ENCODE results near the gene TAGLN.

DNA sequence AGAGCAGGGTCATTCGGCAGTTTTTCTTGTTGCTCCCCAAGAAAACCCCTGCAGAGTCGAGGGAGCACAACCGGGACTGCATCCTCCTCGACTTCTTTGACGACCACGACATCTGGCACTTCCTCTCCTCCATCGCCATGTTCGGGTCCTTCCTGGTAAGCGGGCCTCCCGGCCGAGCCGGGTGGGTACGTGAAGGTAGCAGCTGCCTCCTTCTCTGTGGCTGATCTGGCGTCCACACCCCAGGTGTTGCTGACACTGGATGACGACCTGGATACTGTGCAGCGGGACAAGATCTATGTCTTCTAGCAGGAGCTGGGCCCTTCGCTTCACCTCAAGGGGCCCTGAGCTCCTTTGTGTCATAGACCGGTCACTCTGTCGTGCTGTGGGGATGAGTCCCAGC, 3.4 kb upstream of the TAGLN start:
- TF ChIP-seq, protein P1, sequence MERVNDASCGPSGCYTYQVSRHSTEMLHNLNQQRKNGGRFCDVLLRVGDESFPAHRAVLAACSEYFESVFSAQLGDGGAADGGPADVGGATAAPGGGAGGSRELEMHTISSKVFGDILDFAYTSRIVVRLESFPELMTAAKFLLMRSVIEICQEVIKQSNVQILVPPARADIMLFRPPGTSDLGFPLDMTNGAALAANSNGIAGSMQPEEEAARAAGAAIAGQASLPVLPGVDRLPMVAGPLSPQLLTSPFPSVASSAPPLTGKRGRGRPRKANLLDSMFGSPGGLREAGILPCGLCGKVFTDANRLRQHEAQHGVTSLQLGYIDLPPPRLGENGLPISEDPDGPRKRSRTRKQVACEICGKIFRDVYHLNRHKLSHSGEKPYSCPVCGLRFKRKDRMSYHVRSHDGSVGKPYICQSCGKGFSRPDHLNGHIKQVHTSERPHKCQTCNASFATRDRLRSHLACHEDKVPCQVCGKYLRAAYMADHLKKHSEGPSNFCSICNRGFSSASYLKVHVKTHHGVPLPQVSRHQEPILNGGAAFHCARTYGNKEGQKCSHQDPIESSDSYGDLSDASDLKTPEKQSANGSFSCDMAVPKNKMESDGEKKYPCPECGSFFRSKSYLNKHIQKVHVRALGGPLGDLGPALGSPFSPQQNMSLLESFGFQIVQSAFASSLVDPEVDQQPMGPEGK (CRISPR knock-in tag; IDR thresholded peaks at IDR 0.05; ENCODE audit: borderline replicate concordance) = no peak
- TF ChIP-seq ARNTL (CRISPR knock-in tag; IDR thresholded peaks at IDR 0.05; ENCODE audit: borderline replicate concordance, low read depth) = no peak
- TF ChIP-seq BACH2 (CRISPR knock-in tag; IDR thresholded peaks at IDR 0.05; ENCODE audit: borderline replicate concordance) = no peak
- TF ChIP-seq ZFP3 (CRISPR knock-in tag; IDR thresholded peaks at IDR 0.05) = no peak
- TF ChIP-seq ISL1 (CRISPR knock-in tag; IDR thresholded peaks at IDR 0.05) = no peak
- TF ChIP-seq TCF4 (CRISPR knock-in tag; IDR thresholded peaks at IDR 0.05; ENCODE audit: borderline replicate concordance) = no peak
- TF ChIP-seq, protein P2, sequence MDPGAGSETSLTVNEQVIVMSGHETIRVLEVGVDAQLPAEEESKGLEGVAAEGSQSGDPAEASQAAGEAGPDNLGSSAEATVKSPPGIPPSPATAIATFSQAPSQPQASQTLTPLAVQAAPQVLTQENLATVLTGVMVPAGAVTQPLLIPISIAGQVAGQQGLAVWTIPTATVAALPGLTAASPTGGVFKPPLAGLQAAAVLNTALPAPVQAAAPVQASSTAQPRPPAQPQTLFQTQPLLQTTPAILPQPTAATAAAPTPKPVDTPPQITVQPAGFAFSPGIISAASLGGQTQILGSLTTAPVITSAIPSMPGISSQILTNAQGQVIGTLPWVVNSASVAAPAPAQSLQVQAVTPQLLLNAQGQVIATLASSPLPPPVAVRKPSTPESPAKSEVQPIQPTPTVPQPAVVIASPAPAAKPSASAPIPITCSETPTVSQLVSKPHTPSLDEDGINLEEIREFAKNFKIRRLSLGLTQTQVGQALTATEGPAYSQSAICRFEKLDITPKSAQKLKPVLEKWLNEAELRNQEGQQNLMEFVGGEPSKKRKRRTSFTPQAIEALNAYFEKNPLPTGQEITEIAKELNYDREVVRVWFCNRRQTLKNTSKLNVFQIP (CRISPR knock-in tag; IDR thresholded peaks at IDR 0.05; ENCODE audit: borderline replicate concordance, low read depth) = no peak
